GM15510 (cell line): ENCODE results near the gene NXT1.

ENCODE experiments used
- POLR2A ChIP-seq: IDR thresholded peaks from 3 replicates; pipeline ENCODE4 v1.6.1; 2011; ENCODE audit warnings: borderline replicate concordance; ENCODE audit not compliant: insufficient read length; ENCODE audit errors: extremely low read depth

NXT1 gene

DNA sequence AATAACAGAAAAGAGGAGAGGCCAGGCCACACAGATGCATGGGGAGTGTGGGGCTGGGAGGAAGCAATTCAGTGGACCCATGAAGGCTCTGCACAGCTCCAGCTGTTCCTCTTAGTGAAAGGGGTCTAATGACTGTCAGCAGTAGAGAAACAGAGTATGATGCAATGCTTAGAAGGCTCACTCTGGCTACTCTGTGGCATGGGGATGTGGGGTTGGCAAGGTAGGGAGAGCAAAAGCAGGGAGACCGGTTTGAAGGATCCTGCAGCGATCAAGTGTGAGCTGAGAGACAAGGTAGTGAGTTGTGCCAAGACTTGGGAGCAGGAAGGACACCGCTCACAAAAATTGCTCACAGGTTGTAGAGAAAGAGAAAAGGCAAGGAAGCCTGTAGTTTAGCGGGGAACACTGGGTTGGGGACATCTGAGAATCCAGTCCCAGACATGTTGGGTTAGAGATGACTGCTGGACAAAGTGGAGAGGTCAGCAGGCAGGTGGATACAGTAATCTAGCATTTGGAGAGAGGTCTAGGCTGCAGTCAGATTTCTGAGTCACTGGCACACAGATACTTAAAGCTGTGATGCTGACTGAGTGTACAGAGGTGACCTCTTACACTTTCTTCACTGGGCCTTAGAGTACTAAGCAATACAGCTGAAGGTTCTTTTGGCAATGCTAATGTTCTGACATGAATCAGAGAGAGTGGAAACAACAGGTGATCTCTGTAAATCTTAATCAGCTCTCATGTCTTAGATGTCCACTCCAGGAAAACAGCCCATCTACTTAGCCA, 43.6 kb downstream of the NXT1 start:
- TF ChIP-seq POLR2A: no peak

DNA sequence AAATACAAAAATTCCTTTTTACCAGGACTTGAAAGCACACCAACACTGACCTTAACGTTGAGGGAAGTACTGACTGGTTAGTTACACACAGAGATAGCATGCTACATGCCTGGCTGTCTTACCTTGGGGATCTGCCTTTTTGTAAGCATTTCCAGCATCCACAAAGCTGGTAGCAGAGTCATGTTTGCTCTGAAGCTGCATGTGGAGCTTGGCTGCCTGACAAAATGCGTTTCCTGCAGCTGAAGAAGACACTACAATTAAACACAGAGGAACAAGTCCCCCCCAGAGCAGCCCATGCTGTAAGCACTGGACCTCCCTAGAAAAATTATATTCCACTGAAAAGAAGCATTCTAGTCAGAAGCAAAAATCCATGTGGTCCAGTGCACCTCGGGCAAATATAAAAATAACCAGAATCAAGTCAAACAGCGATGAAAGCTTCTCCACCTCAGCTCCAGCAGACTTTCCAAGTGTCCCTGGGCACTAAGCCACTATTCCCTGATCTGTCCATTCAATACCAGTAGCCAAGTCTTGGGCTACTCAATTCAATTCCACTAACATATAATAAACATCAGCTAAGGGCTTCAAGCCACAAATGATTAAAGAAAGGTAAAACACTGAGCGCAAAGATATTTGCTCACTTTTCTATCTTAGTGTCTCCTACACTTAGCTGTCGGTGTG, 46.5 kb downstream of the NXT1 start:
- TF ChIP-seq POLR2A: no peak

DNA sequence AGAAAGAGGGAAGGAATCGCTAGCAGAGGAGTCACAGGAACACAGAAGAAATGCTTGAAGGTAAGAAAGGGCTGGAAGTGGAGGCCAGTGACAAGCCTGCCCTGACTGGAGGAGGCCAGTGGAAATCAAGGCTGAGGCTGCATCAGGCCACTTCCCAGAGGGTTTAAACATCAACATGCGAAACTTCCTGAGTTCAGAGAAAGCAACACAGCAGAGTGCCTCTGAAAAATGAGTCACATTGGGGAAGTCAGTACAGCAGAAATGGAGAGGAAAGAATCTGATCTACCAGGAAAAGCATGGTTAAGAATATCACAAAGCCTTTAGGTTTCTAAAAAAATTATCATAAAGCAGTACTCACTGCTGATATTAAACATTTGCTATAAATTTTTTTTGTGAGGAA, 47.4 kb downstream of the NXT1 start:
- no peak for TF ChIP-seq POLR2A

DNA sequence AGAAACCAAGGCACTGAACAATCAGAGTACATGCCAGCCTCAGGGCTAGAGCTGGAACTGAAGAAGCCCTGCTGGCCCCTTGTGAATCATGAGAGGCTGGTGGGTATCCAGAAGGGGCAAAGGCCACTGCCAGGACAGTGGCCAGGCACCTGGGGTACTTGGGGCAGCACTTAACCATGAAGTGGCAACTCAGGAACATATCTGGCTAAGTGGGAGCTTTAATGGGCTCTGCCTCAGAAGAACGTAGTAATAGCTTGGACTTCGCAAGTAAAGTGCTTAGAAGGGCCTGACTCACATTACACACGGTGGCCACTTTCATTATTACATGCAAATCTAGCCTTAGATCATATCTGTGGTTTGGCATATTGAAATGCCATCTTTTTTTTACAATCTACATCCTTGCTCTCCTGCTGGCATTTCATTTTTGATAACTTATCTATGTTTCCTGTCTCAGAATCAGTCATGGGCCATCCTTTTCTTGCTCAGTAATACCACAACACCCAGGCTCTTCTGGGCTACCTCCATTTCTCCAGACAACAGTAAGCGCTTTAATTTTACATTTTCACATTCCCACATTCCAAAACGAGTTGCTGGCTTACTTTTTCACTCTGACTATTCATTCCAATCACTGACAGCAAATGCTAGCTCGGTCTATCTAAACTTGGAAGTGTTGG, 49.1 kb downstream of the NXT1 start:
- TF ChIP-seq POLR2A: no peak

DNA sequence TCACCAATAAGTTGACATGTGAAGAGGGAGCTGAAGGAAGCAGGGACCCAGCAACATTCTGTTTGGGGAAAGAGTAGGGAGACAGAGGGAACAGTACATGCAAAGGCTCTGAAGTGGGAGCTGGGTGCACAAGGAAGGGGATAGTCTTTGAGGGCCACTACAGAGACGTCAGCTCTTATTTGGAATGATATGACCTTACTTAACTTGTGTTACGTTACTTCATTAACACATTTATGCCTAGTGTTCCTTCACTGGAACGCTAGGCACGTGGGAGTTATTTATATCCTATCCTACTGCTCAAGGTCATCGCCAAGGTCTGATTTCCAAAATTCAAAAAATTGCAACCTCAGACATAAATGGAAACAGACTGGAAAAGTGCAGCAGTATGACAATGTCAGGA, 50.5 kb downstream of the NXT1 start:
- TF ChIP-seq POLR2A: no peak

DNA sequence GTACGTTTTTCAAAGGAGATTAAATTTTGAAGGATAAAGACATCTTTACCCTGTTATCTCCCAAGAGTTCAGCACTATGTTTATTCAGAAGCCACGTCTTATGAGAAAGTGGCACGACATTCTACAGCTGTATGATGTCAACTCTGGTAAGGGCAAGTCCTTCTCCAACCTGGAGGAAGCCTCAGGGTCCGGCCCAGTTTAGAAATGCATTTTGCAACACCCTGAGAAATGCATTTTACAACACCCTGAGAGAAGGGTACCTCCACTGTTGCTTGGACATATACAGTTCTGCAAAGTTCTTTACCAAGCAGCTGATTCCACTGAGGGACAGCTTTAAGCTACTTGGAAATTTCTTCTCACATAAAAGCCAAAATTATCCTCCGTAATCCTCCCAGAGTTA, 53.2 kb downstream of the NXT1 start:
- no peak for TF ChIP-seq POLR2A

DNA sequence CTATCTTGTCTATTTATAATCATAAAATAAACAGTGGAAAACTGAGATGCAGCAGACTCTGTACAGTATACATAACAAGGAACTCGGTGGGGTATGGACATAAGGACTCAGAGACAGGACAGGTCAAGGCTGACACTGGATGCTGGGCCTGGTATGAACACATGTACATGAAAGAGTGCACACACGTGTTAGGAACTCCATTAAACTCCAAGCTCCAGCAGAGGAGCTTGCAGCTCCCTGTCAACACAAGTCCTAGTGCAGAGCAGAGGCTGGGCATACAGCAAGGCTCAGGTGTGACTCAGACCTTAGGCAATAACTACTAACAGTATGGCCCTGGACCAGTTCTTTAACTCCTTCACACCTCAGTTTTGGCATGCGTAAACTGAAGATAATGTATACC, 53.6 kb downstream of the NXT1 start:
- TF ChIP-seq POLR2A: no peak
